HUES48 (cell line): ENCODE measurements around the gene RHBDF1.
"Not testable (repeated sequence)": the region's sequence is repeated elsewhere in the genome, so short reads cannot be mapped to it uniquely, and the experiment has no call there.

ENCODE experiments used
- H3K27ac ChIP-seq: one replicate; pipeline ENCODE4 v1.7.0; 2013; ENCODE audit warnings: low read depth, low read length, inconsistent platforms
- H3K27me3 ChIP-seq: 2 replicates; pipeline ENCODE4 v1.6.1; 2013; ENCODE audit warnings: mild to moderate bottlenecking, low read length; ENCODE audit not compliant: control insufficient read depth, insufficient read depth
- H3K36me3 ChIP-seq: 2 replicates; pipeline ENCODE4 v1.6.1; 2013; ENCODE audit warnings: low read length; ENCODE audit not compliant: control insufficient read depth, insufficient read depth
- H3K4me1 ChIP-seq: 2 replicates; pipeline ENCODE4 v1.6.1; 2013; ENCODE audit warnings: mild to moderate bottlenecking, low read length; ENCODE audit not compliant: control insufficient read depth, insufficient read depth
- H3K4me3 ChIP-seq: 2 replicates; pipeline ENCODE4 v1.5.1; 2013; ENCODE audit warnings: mild to moderate bottlenecking, low read depth, low read length
- H3K9ac ChIP-seq: 2 replicates; pipeline ENCODE4 v1.6.1; 2013; ENCODE audit warnings: mild to moderate bottlenecking, low read depth, low read length, moderate library complexity
- H3K9me3 ChIP-seq: 2 replicates; pipeline ENCODE4 v1.6.1; 2013; ENCODE audit warnings: low read length; ENCODE audit not compliant: control insufficient read depth, insufficient read depth

Gene RHBDF1

DNA sequence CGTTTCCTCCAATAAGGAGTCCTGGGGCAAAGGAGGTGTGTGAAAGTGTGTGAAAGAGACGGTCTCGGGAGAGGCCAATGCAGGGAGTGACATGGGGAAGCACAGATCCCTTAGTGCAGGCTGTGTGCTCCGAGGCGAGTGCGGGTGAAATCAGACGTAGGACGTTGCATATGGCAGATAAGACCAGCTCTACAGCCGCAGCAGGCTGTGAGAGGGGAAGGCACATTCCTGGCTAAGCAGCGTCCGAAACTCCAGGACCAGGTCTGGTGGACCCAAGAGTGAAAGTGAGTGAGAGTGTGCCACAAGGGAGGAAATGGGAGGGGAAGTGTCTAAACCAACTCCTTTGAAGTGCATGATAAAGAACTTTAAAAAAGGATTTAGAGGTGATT lies 30.4 kb downstream of the RHBDF1 start:
- peaks cover 72% of the 10 kb centered on the region for H3K36me3 ChIP-seq
- no peak overlapping the region for H3K9ac ChIP-seq
- H3K4me3 ChIP-seq, result no peak overlapping the region
- no peaks in the 10 kb centered on the region for H3K27me3 ChIP-seq
- H3K4me1 ChIP-seq, result no peaks in the 10 kb centered on the region
- H3K9me3 ChIP-seq, result 0 out of 2 replicates have a peak, but pooled peaks cover 3% of the 10 kb centered on the region
- no peak overlapping the region for H3K27ac ChIP-seq

GRCh38 chr16:41439-42068 lies 30.9 kb downstream of the RHBDF1 start:
- Histone ChIP-seq H3K36me3 (peaks cover 67% of the 10 kb centered on the region), H3K4me1 (no peaks in the 10 kb centered on the region), H3K9ac (no peak overlapping the region)

GRCh38 chr16:38941-39892 lies 33.2 kb downstream of the RHBDF1 start:
- peaks cover 47% of the 10 kb centered on the region for H3K36me3 ChIP-seq

More at GRCh38 chr16:41439-42068, 30.9 kb downstream of the RHBDF1 start:
- no peak overlapping the region for H3K27ac ChIP-seq
- no peak overlapping the region for H3K4me3 ChIP-seq
- 0 out of 2 replicates have a peak, but pooled peaks cover 3% of the 10 kb centered on the region for H3K9me3 ChIP-seq
- no peaks in the 10 kb centered on the region for H3K27me3 ChIP-seq

DNA sequence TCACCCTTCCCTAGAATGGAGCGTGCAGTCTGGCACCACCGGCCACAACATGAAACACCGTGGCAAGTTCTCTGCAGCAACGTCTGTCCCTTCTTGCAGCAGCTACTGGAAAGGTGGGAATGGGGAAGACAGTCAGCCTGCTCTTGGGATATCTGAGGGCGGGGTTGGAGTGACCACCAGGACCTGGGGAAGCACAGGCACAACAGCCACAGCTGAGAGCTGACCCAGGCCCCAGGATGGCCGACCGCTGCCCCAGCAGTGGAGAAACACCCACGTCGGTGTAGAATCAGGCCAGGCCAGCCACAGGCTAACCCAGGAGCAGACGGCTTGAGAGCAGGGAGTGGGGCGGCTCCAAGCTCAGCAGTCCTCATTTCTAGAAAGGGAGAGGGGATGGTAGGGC lies 34.2 kb downstream of the RHBDF1 start:
- H3K27ac ChIP-seq, H3K4me3 ChIP-seq, H3K9ac ChIP-seq, H3K4me1 ChIP-seq, H3K9me3 ChIP-seq, H3K27me3 ChIP-seq: not testable (repeated sequence)
- H3K36me3 ChIP-seq, result peaks cover 41% of the 10 kb centered on the region

More at GRCh38 chr16:38941-39892, 33.2 kb downstream of the RHBDF1 start:
- no peak overlapping the region for H3K9ac ChIP-seq
- no peaks in the 10 kb centered on the region for H3K27me3 ChIP-seq
- H3K9me3 ChIP-seq, result 0 out of 2 replicates have a peak, but pooled peaks cover 3% of the 10 kb centered on the region
- H3K4me3 ChIP-seq, result no peak overlapping the region
- H3K27ac ChIP-seq, result no peak overlapping the region
- no peaks in the 10 kb centered on the region for H3K4me1 ChIP-seq

DNA sequence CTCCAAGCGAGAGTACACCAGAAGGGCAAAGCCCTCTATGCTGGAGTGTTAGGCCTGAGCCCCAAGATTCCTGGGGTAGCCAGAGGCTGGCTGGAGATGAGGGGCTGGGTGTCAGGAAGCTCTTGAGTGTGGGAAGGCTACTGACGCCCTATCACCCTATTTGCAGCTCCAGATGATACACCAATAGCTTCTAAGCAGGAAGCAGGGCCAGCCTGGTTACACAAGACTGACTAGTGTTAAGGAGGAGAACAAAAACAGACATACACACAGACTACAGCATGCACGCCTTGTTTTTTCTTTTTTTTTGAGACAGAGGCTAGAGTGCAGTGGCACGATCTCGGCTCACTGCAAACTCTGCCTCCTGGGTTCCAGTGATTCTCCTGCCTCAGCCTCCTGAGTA lies 34.9 kb downstream of the RHBDF1 start:
- Histone ChIP-seq H3K4me1 (no peaks in the 10 kb centered on the region), H3K36me3 (peaks cover 34% of the 10 kb centered on the region), H3K9ac (no peak overlapping the region), H3K27me3 (no peaks in the 10 kb centered on the region), H3K9me3 (0 out of 2 replicates have a peak, but pooled peaks cover 3% of the 10 kb centered on the region), H3K27ac (no peak overlapping the region), H3K4me3 (no peak overlapping the region)

DNA sequence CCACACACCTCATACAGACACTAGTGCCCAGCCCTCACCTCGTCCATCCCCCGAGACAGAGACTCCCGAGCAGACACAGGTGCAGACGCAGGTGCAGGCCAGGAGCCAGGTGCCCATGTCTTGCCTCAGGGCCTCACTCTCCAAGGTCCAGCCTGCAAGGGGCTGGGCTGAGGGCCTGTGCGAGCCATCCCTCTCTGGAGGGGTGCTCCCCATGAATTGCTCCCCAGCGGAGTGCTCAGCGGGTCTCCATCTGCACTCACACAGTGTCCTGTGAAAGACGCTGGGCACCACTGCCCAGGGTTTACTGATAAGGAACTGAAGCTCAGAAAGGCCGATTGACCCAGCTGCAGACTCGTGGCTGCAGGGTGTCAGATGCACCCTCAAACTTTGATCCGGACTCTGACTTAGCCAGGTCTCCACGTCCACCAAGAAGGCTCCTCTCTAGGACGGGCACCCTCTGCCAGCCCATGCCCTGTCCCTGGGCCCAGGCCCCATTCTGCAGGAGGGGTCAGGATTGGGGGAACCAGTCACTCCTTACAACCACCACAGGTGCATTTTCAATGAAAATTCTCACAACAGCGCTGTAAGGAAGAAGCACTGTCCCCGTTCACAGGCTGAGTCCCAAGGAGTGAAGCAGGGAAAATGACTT lies 36.0 kb downstream of the RHBDF1 start:
- Histone ChIP-seq H3K27ac (no peak overlapping the region), H3K36me3 (peaks cover 23% of the 10 kb centered on the region), H3K27me3 (no peaks in the 10 kb centered on the region), H3K4me3 (no peak overlapping the region), H3K9me3 (no peaks in the 10 kb centered on the region), H3K9ac (no peak overlapping the region), H3K4me1 (no peaks in the 10 kb centered on the region)

- Histone ChIP-seq H3K9ac (no peak overlapping the region), H3K4me1 (no peaks in the 10 kb centered on the region)
Measured at GRCh38 chr16:35678-36305, 36.6 kb downstream of the RHBDF1 start.

DNA sequence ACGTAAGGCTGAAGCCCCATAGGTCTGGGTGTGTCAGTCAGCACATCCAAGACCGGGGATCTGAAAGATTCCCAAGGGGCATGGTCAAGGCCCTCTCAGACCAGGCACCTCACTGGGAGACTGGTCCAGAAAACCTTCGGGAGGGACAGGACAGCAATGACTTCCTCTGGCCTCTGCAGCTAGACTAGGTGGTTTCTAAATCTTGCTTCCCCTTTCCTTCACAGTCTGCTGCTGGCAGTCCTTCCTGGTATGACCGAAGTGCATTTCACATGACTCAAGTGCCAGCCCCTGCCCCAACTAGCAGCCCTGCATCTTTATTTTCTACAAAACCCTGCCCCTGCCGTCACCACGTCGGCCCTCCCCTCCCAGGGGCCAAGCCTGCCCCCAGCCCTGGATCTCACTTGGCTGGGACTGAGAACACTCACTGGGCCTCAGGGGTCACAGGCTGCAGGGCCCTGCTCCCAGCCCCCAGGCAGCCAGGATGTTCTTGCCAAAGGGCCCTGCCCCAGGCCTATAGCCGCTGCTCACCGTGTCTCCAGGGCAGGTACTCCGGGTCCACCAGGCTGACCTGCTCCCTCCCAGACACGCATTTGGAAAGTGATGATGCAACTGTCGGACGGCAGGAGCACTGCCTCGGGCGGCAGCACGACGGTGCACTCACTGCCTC lies 37.3 kb downstream of the RHBDF1 start:
- Histone ChIP-seq H3K27me3 (no peaks in the 10 kb centered on the region), H3K4me3 (no peak overlapping the region), H3K9ac (no peak overlapping the region), H3K27ac (no peak overlapping the region), H3K36me3 (peaks cover 14% of the 10 kb centered on the region), H3K4me1 (no peaks in the 10 kb centered on the region), H3K9me3 (no peaks in the 10 kb centered on the region)

More at GRCh38 chr16:35678-36305, 36.6 kb downstream of the RHBDF1 start:
- Histone ChIP-seq H3K27ac (no peak overlapping the region), H3K4me3 (no peak overlapping the region), H3K9me3 (no peaks in the 10 kb centered on the region), H3K27me3 (no peaks in the 10 kb centered on the region), H3K36me3 (peaks cover 16% of the 10 kb centered on the region)

GRCh38 chr16:34648-34987 lies 37.8 kb downstream of the RHBDF1 start:
- no peak overlapping the region for H3K27ac ChIP-seq
- no peaks in the 10 kb centered on the region for H3K4me1 ChIP-seq

DNA sequence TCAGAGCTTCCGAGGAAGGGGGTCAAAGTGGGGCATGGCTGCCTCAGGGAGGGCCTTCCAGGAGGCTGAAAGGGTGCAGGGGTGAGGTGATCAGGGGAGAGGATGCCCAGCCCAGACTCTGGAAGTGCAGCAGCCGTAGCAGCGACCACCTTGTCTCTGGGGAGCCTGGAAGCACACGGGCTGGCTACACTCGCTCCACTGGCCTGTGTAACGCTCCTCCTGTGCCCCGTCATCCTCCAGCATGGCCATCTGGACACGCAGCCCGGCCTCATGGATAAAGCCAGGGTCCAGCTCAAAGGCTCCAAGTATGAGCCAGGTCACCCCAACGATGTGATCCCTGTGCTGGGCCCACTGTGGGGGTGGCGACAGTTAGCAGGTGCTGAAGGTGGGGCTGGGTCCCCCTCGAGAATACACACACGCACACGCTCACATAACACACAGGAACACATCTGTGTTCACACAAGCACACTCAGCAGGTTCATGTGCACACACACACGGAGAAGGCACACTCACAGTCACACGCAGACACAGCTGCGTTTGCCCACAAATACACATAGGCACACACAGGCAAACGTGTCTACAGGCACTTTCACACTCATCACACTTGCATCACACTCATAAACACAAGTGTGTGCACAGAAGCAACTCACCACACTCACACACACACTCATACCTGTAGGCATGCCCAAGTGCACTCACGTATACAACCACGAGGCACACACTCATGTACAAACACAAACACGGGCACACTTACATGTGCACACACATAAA lies 38.4 kb downstream of the RHBDF1 start:
- Histone ChIP-seq H3K27me3 (no peaks in the 10 kb centered on the region), H3K4me1 (no peaks in the 10 kb centered on the region), H3K36me3 (peaks cover 7% of the 10 kb centered on the region; the same call in 1 of the 2 replicates), H3K4me3 (no peak overlapping the region), H3K27ac (no peak overlapping the region), H3K9me3 (no peaks in the 10 kb centered on the region), H3K9ac (no peak overlapping the region)

More at GRCh38 chr16:34648-34987, 37.8 kb downstream of the RHBDF1 start:
- Histone ChIP-seq H3K27me3 (no peaks in the 10 kb centered on the region), H3K9me3 (no peaks in the 10 kb centered on the region), H3K9ac (no peak overlapping the region), H3K36me3 (peaks cover 9% of the 10 kb centered on the region; the same call in 1 of the 2 replicates), H3K4me3 (no peak overlapping the region)
